HG03460 (cell line): ENCODE data around the gene RELB.

ENCODE experiments used
- ATAC-seq: cut with Tn5 transposase; IDR thresholded peaks from one replicate; pipeline ENCODE4 v1.9.1; 2021; ENCODE audit not compliant: unreplicated experiment

The RELB gene

DNA sequence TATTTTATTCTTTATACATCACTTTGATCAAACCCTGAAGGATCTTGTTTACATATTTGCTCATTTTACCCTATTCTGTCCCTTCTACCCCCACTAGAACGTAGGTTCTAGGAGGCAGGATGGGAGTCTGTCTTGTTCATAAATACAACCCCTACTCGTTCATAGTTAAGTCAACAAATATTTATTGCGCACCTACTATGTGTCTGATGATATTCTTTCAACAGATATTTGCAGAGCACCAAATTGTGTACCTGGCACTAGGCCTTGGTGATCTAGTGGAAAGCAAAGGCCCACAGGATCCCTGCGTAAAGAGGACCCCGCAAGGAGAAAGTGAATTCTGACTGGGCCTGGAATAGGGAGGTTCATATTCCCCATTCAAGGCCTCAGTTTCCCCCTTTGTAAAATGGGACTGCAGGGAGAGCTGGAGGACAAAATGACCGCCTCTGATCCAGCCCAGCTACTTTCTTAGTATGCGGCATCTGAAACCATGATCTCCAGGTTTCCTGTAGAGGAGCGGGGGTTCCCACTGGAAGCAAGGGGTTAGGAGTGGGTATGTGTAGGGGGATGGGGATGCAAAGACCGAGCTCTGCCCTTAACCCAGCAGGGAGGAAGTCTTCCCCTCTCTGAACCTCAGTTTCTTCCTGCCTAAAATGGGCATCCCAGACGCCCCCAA, 77.3 kb downstream of the RELB start:
- no peak for ATAC-seq

DNA sequence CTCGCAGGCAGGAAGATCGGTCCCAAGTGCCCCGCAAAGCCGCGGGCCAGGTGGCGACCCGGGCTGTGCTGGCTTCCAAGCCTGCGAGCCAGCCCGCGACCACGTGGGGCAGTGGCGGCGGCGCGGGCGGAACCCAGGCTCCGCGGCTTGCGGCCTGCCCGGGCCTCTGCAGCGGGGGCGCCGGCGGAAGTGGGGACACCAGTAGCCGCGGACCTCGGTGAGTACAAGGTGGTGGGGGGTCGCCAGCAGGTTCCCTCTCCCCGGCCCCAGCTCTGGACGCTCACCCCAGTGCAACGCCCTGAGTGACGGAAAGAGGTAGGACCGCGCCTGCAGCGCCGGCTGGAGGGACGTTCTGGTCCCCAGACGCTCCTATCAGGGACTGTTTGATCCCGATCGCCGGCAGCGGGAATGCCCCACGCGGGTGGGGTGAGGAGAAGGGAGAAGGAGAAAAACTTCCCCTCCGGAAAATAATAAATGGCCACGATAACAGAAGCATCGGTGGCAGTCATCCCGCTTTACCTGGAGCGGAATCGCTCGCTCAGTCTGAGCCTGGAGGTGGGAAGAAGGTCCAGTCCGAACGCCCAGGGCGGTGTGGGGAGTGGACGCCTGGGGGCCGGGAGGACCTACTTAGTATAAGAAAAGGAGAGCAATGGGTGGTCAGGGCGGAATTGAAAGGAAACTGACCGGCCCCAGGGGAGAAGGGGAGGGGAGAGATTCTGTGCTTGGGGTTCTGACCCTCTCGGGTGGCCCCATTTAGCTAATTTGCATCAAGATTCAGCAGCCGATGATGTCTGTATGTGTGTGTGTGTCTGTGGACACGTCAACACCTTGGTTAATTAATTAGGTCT, 78.0 kb downstream of the RELB start, which contains the start of gene GEMIN7:
GEMIN7 (plus strand) TSS at position 198 of the 848 bp plus-strand sequence. CDS start 10,855 bp downstream, outside the sequence.
- no peak for ATAC-seq

DNA sequence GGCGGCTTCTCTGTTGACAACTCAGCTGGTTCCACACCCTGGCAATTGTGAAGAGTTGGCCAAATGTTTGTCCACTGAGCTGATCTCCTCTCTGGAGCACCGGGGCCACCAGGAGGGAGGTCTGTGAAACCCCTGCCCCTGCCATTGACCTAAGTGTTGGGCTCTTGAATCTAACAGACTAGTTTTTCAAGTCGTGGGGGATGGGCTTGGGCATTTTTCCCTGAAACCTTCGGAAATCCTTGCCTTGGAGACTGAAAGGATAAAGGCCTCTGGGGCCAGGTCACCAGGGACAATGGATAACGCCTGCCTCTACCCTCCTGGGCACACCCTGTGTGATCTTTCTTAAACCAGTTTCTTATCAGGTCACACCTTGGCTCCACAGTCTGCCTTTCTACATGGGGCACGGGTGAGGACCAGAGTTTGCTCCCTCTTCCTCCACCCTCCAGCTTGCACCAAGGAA, 78.7 kb downstream of the RELB start:
- ATAC-seq = no peak

DNA sequence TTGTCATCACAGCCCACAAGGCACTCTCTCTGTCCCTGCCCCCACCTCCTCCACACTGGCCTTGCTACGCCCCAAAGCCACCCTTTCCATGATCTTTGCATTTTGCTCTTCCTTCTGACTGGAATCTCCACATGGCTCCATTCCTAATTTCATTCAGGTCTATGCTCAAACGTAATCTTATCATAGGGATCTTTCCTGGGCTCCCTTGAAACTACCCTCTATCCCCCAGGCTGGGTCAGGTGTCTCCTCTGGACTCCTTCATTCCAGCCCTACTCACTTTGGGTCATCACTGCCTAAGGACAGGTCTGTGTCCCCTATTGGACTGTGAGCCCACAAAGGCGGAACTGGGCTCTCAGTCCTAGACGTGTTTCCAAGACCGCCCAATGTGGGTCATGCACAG, 80.9 kb downstream of the RELB start:
- no peak for ATAC-seq

DNA sequence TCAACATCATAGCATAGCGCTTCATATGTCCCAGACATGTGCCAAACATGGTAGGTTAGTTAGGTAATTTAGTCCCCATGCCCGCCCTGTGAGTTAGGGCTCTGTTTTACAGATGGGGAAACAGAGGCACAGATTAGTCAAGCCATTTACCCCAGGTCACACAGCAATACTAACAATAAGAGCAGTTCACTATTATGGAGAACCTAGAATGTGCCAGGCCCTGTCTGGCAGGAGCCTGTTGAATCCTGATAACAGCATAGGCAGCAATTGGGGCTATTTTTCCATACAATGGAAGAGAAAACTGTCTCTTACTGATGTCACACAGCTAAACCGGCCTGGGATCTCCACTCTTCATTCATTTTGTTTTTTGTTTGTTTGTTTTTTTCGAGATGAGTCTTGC, 85.2 kb downstream of the RELB start:
- ATAC-seq = no peak

DNA sequence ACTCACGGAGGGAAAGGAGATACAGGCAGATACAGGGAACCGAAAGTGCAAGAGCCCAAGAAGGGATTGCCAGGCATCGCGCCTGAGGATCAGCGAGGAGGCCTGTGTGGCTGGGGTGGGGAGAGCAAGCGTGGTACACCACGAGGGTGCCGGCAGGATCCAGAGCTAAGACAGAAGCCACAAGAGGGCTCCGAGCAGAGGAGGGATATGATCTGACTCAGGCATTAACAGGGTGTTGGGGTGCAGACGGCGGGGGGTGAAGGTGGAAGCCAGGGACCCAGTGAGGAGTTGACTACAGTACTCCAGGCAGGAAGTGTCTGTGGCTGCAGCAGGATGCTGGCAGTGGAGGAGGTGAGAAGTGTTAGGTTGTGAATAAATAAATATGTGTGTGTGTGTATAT, 86.3 kb downstream of the RELB start:
- ATAC-seq = no peak
